Cardiac septum (tissue), 1 donor: Measurements from ENCODE around the gene ADAMTS4. TPM values are rescaled to one million over a fixed set of nuclear protein-coding genes. Genes with fewer than 3 reads are reported as not detected.

Source experiments
- DNase-seq: peaks from one replicate; pipeline ENCODE4 v3.0.0-alpha.2; 2020; ENCODE audit warnings: low spot score
- intact Hi-C: fragments of 100-400 bp; cut with DNase I; formaldehyde crosslinking; loops from one replicate; pipeline ENCODE4 v1.14.0; 2022
- total RNA-seq: library from RNA; stranded (reverse); fragmentation: NEBNext Ultra II Directional; extraction: Animal tissue kit (Norgen Biotek cat#: 25700); gene quantifications from one replicate; pipeline ENCODE4 v1.2.1, GENCODE V29; 2021
- donor health status: DM: no; HTN: no; CAD: no.

ADAMTS4 gene
- total RNA-seq, 1 donor from 2014 or later = 24.0 TPM

GRCh38 chr1:161177112-161177935 is 21.5 kb downstream of the ADAMTS4 start, which contains the start of gene B4GALT3:
Gene B4GALT3, minus strand, starts transcription at chr1:161177507. Its CDS starts 1,447 bp downstream, at chr1:161176060.
- intact Hi-C loops = loop anchor here (1.0 kb wide), 1 partner anchor 11 kb away; the partner anchor contains the start of gene PPOX
- DNase-seq = peak; percentile 98

GRCh38 chr1:161176468-161177111 is 22.3 kb downstream of the ADAMTS4 start:
- DNase-seq = no peak
- intact Hi-C loops = loop anchor here (1.0 kb wide), 1 partner anchor 10 kb away; the partner anchor contains the start of gene PPOX

DNA sequence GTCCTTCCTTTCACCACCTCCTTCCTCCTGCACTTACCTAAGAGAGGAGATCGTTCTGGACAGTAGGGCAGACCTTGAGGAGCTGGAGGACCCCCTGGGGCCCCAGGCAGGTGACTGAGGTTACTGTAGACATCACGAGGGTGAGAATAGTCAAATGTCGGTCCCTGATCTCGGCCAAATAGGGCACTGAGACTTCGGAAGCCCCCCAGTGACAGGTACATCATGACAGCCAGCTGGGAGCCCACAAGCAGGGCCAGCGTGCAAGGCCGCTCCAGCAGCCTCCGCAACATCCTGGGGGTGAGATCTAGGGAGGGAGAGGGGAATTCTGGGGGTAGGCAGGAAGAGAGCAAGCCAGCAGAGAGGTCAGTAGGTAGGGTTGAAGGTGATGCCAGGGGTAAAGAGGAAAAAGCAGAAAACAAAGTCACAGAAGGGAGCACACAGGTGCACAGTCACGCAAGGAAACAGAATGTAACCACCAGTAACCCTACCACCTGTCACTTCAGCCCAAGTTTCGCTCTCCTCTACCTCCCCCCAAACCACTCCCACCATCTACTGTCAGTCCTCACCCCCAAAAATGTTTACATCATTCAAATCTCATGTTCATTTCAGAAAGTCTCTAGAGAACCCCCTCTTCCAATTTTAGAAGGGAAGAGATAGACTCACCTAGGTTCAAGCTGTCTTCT is 22.9 kb downstream of the ADAMTS4 start:
- no peak for DNase-seq
- intact Hi-C loops = no loop called here

- intact Hi-C loops = no loop called here
- DNase-seq = no peak
Observed at GRCh38 chr1:161174911-161175310, 23.9 kb downstream of the ADAMTS4 start.

DNA sequence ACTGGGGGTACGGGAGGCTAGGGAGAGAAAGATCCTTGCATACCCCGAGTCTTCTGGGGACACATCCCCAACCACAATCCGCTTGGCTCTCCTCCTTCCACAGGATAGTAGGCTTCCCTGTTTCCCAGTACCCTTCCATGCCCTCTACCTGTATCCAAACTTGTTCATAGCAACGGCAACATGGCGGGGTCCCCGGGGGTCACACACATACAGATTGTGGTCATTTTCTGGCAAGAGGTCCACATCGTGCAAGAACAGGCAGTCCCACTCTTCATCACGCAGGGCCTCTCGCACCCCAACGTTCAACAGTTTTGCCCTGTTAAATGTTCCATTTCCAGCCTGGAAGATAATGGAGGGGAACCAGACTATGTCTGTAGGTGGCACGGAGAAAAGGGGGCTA is 25.1 kb downstream of the ADAMTS4 start:
- intact Hi-C loops = no loop called here
- no peak for DNase-seq

DNA sequence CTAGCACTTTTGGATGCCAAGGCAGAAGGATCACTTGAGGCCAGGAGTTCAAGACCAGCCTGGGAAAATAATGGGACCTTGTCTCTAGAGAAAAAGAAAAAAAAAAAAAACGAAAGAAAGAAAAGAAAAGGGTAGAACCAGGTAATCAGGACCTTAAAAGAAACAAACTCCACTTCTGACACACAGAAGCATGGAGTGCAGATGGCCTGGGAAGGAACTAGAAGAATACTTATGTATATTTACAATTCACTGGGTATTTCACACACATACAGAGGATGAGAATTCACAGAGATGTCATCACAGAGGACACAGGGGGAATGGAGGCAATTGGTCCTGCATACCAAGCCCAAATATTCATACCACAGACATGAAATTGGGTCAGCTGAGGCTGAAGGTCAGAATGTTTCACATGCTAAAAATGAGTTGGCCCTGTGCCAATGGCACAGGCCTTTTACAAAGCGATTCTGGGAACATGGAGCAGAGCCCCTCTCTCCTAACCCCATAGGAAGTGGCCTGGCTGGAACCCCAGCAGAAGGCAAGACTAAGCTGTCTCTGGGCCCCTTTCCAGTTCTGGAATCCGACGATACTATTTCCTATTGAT is 26.0 kb downstream of the ADAMTS4 start:
- no peak for DNase-seq
- intact Hi-C loops = no loop called here

DNA sequence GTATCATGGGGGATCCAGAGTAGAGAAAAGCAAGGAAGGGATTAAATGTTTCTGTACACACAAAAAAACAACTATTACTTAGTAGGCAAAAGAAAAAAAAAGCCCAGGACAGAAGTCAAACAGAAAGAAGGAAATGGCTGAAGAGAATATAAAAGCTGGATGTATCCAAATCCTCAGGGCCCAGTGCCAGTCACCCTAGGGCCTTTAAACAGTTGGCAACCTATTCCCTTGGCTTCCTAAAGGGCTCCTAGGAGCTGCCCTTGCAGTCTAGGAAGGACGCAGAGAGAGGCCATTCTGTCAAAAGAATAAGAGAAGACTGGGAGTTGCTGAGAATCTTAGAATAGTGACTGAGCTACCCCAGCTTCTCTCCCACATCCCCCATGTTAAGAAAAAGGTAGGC is 26.5 kb downstream of the ADAMTS4 start:
- intact Hi-C loops = no loop called here
- DNase-seq = no peak

- intact Hi-C loops = no loop called here
- DNase-seq = no peak
Observed at GRCh38 chr1:161171696-161172095, 27.2 kb downstream of the ADAMTS4 start.

GRCh38 chr1:161171191-161171590 is 27.7 kb downstream of the ADAMTS4 start:
- DNase-seq = no peak
- intact Hi-C loops = no loop called here

- intact Hi-C loops = no loop called here
- DNase-seq = no peak
Observed at GRCh38 chr1:161168906-161169305, 29.9 kb downstream of the ADAMTS4 start.

GRCh38 chr1:161166669-161167548 is 31.9 kb downstream of the ADAMTS4 start:
- DNase-seq = no peak

DNA sequence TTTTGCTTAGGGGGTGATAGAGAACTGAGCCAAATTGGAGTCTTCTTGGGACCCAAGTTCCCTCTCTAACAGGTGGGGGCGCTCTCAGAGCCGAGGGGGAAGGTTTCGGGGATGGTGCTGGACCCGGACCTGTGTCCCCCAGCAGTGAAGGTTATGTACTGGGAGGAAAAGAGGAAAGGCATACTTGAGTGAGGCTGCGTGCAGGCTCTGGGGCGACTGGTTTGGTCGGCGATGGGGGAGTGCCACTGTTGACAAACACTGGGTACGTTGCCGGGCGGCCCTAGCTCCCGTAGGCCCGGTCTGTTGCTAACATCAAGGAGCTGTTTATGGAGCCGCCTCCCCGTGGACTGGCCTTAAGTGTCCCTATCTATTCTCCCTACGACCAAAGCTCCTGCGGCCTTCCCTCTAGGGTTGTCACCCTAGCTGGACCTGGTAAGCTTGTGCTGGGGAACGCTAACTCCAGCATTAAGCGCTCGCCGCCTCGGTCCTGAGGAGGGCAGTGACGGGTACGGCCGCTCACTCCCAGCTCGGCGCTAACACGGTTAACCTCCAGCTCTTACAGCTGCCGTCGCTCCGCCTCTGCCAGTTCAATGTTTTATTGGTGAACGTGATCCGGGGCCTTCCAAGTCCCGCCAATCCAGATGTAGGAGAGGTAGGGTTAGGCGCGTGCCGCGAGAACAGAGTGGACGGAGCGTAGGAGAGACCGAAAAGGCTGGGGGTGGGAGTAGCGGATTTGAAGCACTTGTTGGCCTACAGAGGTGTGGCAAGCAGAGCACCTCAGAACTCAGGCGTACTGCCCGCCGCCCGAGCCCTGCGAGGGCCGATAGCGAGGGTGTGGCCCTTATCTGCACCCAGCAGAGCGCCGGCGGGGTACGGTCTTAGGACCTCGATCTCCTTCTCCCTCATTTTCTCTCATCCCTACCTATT is 32.8 kb downstream of the ADAMTS4 start, which contains the start of gene PPOX:
TSS of gene PPOX (plus strand) at position 685 of the 927 bp plus-strand sequence. CDS start 422 bp downstream, outside the sequence.
- DNase-seq = peak; percentile 98
- intact Hi-C loops = loop anchor here (1.0 kb wide), 1 partner anchor 11 kb away; the partner anchor contains the start of gene B4GALT3

More at GRCh38 chr1:161166669-161167548, 31.9 kb downstream of the ADAMTS4 start:
- intact Hi-C loops = loop anchor here (1.0 kb wide), 1 partner anchor 10 kb away; the partner anchor contains the start of gene B4GALT3

- DNase-seq = no peak
- intact Hi-C loops = no loop called here
Observed at GRCh38 chr1:161164901-161165610, 33.8 kb downstream of the ADAMTS4 start.

DNA sequence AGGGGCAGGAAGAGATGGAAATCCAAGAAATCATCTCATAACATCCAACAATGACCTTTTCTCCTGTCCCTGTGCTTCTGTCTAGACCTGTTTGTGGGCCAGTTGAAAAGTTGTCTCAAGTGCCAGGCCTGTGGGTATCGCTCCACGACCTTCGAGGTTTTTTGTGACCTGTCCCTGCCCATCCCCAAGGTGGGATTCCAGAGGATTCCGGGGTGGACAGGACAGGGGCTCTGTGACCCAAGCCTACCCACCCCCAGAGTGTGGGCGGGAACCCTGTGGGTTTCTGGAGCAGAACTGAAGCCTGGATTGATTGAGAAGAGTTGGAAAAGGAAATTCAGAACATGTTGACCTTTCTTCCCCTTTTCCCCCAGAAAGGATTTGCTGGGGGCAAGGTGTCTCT is 35.1 kb downstream of the ADAMTS4 start:
- no peak for DNase-seq
- intact Hi-C loops = no loop called here

DNA sequence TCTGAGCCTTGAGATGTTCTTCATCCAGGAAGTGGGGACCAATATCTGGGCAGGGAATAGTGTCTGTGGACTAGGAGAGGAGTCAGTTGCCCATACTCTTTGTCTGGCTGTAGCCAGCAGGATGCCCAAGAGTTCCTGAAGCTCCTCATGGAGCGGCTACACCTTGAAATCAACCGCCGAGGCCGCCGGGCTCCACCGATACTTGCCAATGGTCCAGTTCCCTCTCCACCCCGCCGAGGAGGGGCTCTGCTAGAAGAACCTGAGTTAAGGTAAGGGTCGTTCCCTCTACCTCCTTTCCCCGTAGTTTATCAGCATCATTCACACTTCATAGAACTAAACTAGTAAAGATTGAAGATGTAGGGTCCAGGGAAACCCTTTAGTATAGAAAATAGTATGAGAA is 36.0 kb downstream of the ADAMTS4 start:
- DNase-seq = no peak
- intact Hi-C loops = no loop called here

DNA sequence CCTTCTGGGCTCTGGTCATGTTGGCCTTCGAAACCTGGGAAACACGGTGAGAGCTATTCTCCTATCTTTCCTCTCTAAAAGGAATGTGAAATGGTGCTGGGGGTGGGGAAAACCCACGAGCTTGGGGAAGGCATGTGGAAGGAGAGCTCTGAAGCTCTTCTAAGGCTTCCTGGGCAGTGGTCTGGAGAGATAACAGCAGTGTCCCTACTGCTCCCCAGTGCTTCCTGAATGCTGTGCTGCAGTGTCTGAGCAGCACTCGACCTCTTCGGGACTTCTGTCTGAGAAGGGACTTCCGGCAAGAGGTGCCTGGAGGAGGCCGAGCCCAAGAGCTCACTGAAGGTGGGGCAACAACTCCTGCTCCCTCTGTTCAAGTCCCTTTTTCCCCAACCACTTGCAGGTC is 36.8 kb downstream of the ADAMTS4 start:
- intact Hi-C loops = no loop called here
- no peak for DNase-seq

GRCh38 chr1:161161652-161162051 is 37.2 kb downstream of the ADAMTS4 start:
- intact Hi-C loops = no loop called here
- DNase-seq = no peak
